GM12892 (cell line): ENCODE results near the gene ZFP64.

Experiments used
- POLR2A ChIP-seq: IDR thresholded peaks from 2 replicates; pipeline ENCODE4 v1.6.1; 2011; ENCODE audit warnings: low read depth, low read length, control low read depth
- POLR2AphosphoS5 ChIP-seq: IDR thresholded peaks from 2 replicates; pipeline ENCODE4 v1.6.1; 2011; ENCODE audit warnings: low read depth, low read length, control low read depth
- TAF1 ChIP-seq: IDR thresholded peaks from 2 replicates; pipeline ENCODE4 v1.6.1; 2011; ENCODE audit warnings: low read depth, mild to moderate bottlenecking, control low read depth, low read length, borderline replicate concordance

DNA sequence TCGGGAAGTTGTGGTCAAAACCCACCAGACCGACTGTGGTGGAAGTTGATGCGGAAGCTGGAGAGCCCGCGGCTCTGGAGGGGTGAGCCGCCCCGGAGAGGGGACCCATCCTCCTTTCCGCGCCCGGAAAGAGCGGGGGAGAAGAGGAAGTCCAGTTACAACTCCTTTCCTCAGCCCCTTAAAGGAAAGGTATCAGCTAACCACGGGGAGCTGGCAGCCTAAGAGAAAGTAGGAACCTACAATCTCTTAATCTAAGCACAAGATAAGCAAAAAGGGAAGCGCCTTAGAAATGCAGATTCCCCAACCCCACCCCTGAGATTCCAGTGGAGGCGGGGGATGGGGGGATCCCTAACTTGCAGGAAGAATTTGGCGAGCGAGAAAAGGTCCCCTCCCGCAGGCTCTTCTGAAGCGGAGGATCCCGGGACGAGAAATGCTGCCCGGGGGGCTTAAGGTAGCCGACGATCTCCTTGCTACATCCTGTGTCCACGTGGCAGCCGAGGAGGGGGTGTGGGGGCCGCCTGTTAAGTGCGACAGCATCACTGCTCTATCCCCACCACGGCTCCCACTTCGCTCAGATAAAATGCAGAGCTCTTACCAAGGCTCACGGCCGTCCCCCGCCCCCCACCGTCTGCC lies 87.5 kb downstream of the ZFP64 start:
- TF ChIP-seq POLR2A, result no peak
- no peak for TF ChIP-seq POLR2AphosphoS5
- no peak for TF ChIP-seq TAF1
